Lung (tissue), 12 donors: ENCODE data around the gene CFAP45. TPM values are rescaled to one million over a fixed set of nuclear protein-coding genes. Genes with fewer than 3 reads are reported as not detected.

Experiments used
- ATAC-seq: fragments of 200-7000 bp; cut with Tn5 transposase; one replicate; pipeline ENCODE4 v1.9.1; 2020; ENCODE audit warnings: moderate number of reproducible peaks; ENCODE audit not compliant: insufficient read depth, low FRiP score
- DNase-seq, 3 donors: peaks; one replicate each; pipeline ENCODE4 v3.0.0-alpha.2; 2013 to 2017
- H3K27ac ChIP-seq, 2 donors: one replicate each; pipeline ENCODE4 v1.5.1; 2013; ENCODE audit warnings: mild to moderate bottlenecking in 2 of 2, moderate library complexity in 2 of 2, control low read depth in 1 of 2, inconsistent platforms in 1 of 2, low read depth in 1 of 2, low read length in 1 of 2
- H3K27me3 ChIP-seq, 3 donors: one replicate each; pipeline ENCODE4 v1.5.1; 2013; ENCODE audit warnings: low read length in 2 of 3; ENCODE audit not compliant: control insufficient read depth in 3 of 3, insufficient read depth in 3 of 3
- H3K36me3 ChIP-seq, 4 donors: one replicate each; pipeline ENCODE4 v1.5.1; 2013; ENCODE audit warnings: low read length in 4 of 4, mild to moderate bottlenecking in 1 of 4, moderate library complexity in 1 of 4; ENCODE audit not compliant: control insufficient read depth in 4 of 4, insufficient read depth in 4 of 4
- H3K4me1 ChIP-seq, 5 donors: one replicate each; pipeline ENCODE4 v1.5.1; 2013; ENCODE audit warnings: low read length in 5 of 5, mild to moderate bottlenecking in 2 of 5, moderate library complexity in 1 of 5; ENCODE audit not compliant: control insufficient read depth in 5 of 5, insufficient read depth in 5 of 5
- H3K4me3 ChIP-seq: one replicate; pipeline ENCODE4 v1.5.1; 2013; ENCODE audit warnings: mild to moderate bottlenecking, control low read depth, moderate library complexity
- H3K9ac ChIP-seq, 2 donors: one replicate each; pipeline ENCODE4 v1.5.1; 2013; ENCODE audit warnings: low read length in 2 of 2, control low read depth in 1 of 2; ENCODE audit not compliant: insufficient read depth in 1 of 2
- H3K9me3 ChIP-seq, 4 donors: one replicate each; pipeline ENCODE4 v1.5.1; 2013; ENCODE audit warnings: low read length in 3 of 4, mild to moderate bottlenecking in 1 of 4, moderate library complexity in 1 of 4; ENCODE audit not compliant: control insufficient read depth in 4 of 4, insufficient read depth in 3 of 4
- WGBS, 2 donors: extraction: QIAGEN DNeasy Blood & Tissue Kit; methylation state at CpG; one replicate each; pipeline ENCODE4 v1.1.7; 2013; 5-methylcytosine and 5-hydroxymethylcytosine counted together
- polyA plus RNA-seq, 2 donors: library from polyadenylated mRNA; stranded (reverse); fragments of 200-250 nt; gene quantifications; one replicate each; pipeline ENCODE4 v1.2.1, GENCODE V29; 2013
- total RNA-seq, 2 donors: library from RNA; depleted of rRNA in 1 of 2; stranded (reverse); fragments of >200 nt in 1 of 2; gene quantifications; one replicate each; pipeline ENCODE4 v1.2.1, GENCODE V29; 2014 to 2021
- TF ChIP-seq, protein P1 (sequence below): IDR thresholded peaks from 2 replicates; pipeline ENCODE4 v1.5.1; 2012; ENCODE audit warnings: mild to moderate bottlenecking; ENCODE audit errors: control extremely low read depth, extremely low read depth
- donor health status: control.
- donor health status: control.
- donor health status: Bipolar disorder and iron deficiency.
- donor health status: healthy.
- donor health status: DM: yes; HTN: yes; CAD: no.

CFAP45 gene
- total and polyA plus RNA-seq, 4 donors, result 9.4 to 29.5 (median 13.1) TPM

DNA sequence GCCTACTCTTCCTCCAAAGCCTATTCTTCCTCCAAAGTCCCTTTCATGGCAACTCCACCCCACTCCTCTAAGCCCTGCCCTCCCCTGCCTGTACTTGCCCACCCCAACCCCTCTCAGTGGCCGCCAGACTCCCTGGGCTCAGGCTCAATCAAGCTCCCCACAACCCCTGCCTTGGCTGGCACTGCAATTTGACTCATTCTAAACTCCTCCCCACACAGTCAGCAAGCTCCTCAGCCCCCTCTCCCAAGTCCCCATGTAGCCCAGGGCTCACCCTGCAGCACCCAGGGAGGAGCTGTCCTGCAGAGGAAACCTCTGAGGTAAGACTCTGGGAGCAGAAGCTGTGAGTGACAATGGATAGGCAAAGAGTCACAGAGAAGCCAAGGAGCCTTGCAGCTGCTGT lies 33.9 kb downstream of the CFAP45 start:
- WGBS, 2 donors, result 84 to 100% methylated on average over 1 of the region's 1 CpG
- TF ChIP-seq, protein P1, sequence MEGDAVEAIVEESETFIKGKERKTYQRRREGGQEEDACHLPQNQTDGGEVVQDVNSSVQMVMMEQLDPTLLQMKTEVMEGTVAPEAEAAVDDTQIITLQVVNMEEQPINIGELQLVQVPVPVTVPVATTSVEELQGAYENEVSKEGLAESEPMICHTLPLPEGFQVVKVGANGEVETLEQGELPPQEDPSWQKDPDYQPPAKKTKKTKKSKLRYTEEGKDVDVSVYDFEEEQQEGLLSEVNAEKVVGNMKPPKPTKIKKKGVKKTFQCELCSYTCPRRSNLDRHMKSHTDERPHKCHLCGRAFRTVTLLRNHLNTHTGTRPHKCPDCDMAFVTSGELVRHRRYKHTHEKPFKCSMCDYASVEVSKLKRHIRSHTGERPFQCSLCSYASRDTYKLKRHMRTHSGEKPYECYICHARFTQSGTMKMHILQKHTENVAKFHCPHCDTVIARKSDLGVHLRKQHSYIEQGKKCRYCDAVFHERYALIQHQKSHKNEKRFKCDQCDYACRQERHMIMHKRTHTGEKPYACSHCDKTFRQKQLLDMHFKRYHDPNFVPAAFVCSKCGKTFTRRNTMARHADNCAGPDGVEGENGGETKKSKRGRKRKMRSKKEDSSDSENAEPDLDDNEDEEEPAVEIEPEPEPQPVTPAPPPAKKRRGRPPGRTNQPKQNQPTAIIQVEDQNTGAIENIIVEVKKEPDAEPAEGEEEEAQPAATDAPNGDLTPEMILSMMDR, result no peak
- ATAC-seq, result no peak
- no peaks in the 10 kb centered on the region for H3K9me3 ChIP-seq
- no peaks in the 10 kb centered on the region for H3K27me3 ChIP-seq
- no peak overlapping the region for H3K27ac ChIP-seq
- peaks cover 0 to 4% (median 0%) of the 10 kb centered on the region in 5 donors for H3K4me1 ChIP-seq
- no peak overlapping the region for H3K4me3 ChIP-seq
- H3K36me3 ChIP-seq, result no peaks in the 10 kb centered on the region
- no peak overlapping the region for H3K9ac ChIP-seq
- DNase-seq, result no peak

DNA sequence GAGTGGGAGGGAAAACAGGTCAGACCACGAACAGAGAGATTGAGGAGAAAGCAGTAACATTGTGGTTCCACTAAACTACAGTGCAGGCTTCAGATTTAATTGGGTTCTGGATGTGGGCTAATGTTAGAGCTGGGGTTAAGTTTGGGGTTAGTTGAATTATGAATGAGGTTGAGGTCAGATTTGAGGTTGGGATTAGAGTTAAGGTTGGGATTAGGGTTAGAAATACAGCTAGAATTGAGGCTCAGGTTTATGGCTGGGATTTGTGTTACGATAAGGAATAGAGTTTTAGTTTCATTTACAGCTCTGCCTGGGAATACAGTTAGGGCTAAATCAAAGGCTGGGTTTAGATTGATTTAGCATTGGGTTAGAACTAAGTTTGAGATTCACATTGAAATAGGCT lies 35.7 kb downstream of the CFAP45 start:
- WGBS, 2 donors, result 87 to 93% methylated on average over 2 of the region's 2 CpGs
- H3K9me3 ChIP-seq, result no peaks in the 10 kb centered on the region
- H3K27ac ChIP-seq, result no peak overlapping the region
- no peak overlapping the region for H3K4me3 ChIP-seq
- TF ChIP-seq, protein P1, result no peak
- H3K4me1 ChIP-seq, result peaks cover 0 to 4% (median 0%) of the 10 kb centered on the region in 5 donors
- ATAC-seq (no peak), DNase-seq (no peak)
- no peaks in the 10 kb centered on the region for H3K36me3 ChIP-seq
- H3K9ac ChIP-seq, result no peak overlapping the region
- H3K27me3 ChIP-seq, result no peaks in the 10 kb centered on the region

DNA sequence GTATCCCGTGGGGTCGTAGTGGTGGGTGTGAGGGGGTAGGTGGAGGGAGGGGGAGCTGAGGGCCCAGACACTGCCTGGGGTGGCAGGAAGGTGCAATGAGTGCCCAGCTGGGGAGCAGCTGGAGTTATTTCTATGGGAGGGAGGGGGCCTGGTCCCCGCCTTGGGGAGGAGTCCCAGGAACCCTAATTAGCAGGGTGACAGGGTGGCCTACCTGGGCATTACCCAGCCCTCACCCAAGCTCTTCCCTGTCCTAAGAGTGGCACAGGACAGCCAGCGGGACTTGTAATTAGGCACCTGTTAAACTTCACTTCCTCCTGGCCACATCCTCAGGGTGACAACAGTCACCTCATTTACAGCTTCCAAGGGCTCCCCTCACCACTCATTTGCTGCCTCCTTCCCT lies 37.4 kb downstream of the CFAP45 start, which contains the start of gene VSIG8:
TSS of gene VSIG8 (minus strand) at position 101 of the 400 bp plus-strand sequence. CDS start 136 bp downstream, outside the sequence.
- Histone ChIP-seq H3K36me3 (no peaks in the 10 kb centered on the region), H3K4me3 (no peak within 1 kb of the TSS), H3K27ac (no peak within 1 kb of the TSS), H3K4me1 (peaks cover 0 to 3% (median 0%) of the 10 kb centered on the region in 5 donors), H3K9ac (no peak within 1 kb of the TSS), H3K27me3 (no peaks in the 10 kb centered on the region), H3K9me3 (no peaks in the 10 kb centered on the region)
- no peak for DNase-seq
- ATAC-seq, result no peak
- TF ChIP-seq, protein P1, result no peak
- 78 to 89% methylated on average over 4 of the region's 4 CpGs for WGBS, 2 donors

DNA sequence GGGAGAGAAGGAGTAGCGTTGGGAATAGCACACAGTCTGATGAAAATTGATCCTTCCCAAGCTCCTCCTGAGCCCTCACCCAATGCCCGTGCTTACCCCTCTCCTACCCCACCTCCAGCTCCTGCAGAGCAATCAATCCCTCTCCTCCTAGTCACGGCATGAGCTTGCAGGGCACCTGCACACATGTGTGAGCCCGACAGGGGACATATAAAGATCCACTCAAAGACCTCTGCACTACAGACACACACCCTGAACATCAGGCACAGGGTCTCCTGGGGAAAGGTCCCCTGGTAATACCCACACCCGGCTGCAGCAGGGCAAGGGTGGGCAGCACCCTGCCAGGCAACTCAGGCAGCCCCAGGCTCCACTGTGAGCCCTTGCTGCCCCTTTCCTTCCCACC lies 37.9 kb downstream of the CFAP45 start:
- DNase-seq (no peak), ATAC-seq (no peak)
- H3K4me3 ChIP-seq, result no peak overlapping the region
- no peak overlapping the region for H3K27ac ChIP-seq
- H3K9ac ChIP-seq, result no peak overlapping the region
- no peaks in the 10 kb centered on the region for H3K27me3 ChIP-seq
- H3K9me3 ChIP-seq, result no peaks in the 10 kb centered on the region
- 88 to 94% methylated on average over 5 of the region's 5 CpGs for WGBS, 2 donors
- TF ChIP-seq, protein P1, result no peak
- peaks cover 0 to 3% (median 0%) of the 10 kb centered on the region in 5 donors for H3K4me1 ChIP-seq
- H3K36me3 ChIP-seq, result no peaks in the 10 kb centered on the region
